ENCODE results near the gene RFX2. TPM values are rescaled to one million over a fixed set of nuclear protein-coding genes. Genes with fewer than 3 reads are reported as not detected.
A peak's percentile ranks its signal among the peaks of the same experiment; 100 is the strongest.
"Not testable (repeated sequence)": the region's sequence is repeated elsewhere in the genome, so short reads cannot be mapped to it uniquely, and the experiment has no call there.

Gene RFX2
- total RNA-seq, 1 donor from 2014 or later = 8.3 TPM

- intact Hi-C loops (cut with DNase I) = no loop called here
- no peak for DNase-seq
- ATAC-seq (ENCODE audit: poor library complexity) = no peak
Measured at GRCh38 chr19:6086068-6086788, 24.1 kb downstream of the RFX2 start.

GRCh38 chr19:6084821-6085220 lies 25.5 kb downstream of the RFX2 start:
- intact Hi-C loops (cut with DNase I) = no loop called here
- ATAC-seq (ENCODE audit: poor library complexity) = no peak
- DNase-seq = no peak

- no peak for DNase-seq
- intact Hi-C loops (cut with DNase I) = no loop called here
- no peak for ATAC-seq (ENCODE audit: poor library complexity)
Measured at GRCh38 chr19:6079107-6079506, 31.2 kb downstream of the RFX2 start.

DNA sequence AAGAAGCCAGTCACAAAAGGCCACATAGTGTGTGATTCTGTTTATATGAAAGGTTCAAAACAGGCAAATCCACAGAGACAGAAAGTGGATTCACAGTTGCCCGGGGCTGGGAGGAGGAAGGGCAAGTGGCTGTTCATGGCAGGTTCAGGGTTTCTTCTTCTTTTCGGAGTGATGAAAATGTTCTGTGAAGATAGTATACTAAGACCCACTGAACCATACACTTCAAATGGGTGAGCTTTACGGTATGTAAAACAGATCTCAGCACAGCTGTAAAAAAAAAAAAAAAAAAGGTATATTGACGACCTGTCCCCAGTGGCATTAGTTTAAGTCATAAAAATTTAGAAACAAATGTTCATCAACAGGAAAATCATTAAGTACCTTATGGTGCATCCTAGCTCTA lies 32.2 kb downstream of the RFX2 start:
- DNase-seq (no peak), ATAC-seq (ENCODE audit: poor library complexity) (no peak)
- intact Hi-C loops (cut with DNase I) = no loop called here

DNA sequence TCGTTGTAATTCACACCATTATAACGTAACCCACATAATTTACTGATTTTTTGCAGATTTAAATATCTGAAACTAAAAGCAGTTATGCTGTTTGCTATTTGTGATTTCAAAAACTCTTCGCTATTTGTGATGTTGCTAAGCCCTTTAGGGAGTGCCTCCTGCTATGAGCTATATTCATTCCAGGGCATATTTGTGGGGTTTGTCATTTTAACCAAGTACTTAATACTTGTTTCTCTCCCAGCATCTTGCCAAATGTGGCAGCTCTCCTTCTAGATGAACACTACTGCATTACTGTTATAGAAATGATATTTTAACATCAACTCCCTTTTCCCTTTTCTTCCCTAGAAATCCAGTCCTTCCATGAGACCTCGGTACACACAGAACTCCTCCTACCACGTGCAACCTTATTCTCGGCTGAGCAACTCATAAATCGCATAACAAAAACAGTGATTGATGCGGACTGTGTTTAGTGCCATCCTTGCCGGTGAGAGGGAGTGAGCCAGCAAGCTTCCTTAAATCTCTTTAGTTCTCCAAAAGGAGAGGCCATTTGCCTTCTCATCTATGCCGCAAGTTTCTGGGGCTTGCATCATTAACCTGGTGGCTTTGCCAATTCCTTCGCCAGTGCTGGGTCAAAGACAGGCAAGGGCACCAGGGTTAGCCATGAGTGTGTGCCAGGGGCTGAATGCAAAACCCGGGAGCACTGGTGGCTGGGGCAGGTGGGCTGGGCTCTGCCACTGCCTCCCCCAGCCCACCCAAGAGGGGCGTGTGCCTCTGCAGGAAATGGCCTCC lies 33.4 kb downstream of the RFX2 start:
- intact Hi-C loops (cut with DNase I) = no loop called here
- ATAC-seq (ENCODE audit: poor library complexity) = peak; percentile 47
- no peak for DNase-seq

GRCh38 chr19:6076291-6076665 lies 34.0 kb downstream of the RFX2 start:
- DNase-seq (no peak), ATAC-seq (ENCODE audit: poor library complexity) (no peak)
- intact Hi-C loops (cut with DNase I) = no loop called here

DNA sequence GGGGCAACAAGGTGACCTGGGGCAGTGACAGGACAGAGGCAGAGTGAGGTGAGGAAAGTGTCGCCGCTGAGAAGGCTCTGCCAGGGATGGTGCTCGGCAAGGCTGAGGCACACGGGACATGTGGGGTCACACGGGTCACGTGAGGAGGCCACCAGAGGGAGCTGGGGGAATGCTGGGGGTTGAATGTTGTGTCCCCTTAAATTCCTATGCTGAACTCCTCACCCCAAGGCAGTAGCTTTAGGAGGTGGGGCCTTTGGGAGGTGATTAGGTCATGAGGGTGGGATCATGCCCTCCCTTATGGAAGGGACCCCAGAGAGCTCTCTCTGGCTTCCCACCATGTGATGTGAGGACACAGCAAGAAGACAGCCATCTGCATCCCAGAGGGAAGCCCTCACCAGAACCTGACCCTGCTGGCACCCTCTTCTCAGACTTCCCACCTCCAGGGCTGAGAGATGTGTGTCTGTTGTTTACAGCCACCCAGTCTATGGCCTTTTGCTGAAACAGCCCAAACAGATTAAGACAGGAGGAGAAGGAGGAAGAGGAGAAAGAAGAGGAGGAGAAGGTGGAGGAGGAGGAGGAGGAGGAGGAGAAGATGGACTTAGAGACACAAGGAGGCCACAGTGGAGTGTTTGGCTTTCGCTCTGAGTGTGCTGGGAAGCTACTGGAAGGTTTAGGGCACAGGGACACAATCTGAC lies 35.4 kb downstream of the RFX2 start:
- intact Hi-C loops (cut with DNase I) = no loop called here
- ATAC-seq (ENCODE audit: poor library complexity) = no peak
- DNase-seq = no peak

GRCh38 chr19:6073858-6074708 lies 36.2 kb downstream of the RFX2 start:
- intact Hi-C loops (cut with DNase I) = no loop called here
- DNase-seq = no peak
- ATAC-seq (ENCODE audit: poor library complexity) = no peak

DNA sequence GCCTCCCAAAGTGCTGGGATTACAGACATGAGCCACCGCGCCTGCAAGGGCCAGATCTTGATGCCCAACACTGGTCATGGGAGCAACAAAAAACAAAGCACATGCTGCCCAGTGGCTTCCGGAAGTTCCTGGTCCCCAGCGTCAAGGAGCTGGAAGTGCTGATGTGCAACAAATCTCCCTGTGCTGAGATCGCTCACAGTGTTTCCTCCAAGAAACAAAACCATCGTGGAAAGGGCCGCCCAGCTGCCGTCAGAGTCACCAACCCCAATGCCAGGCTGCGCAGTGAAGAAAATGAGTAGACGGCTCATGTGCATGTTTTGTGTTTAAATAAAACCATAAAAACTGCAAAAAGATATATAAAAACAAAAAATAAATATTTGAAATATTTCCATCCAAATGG lies 37.1 kb downstream of the RFX2 start:
- ATAC-seq (ENCODE audit: poor library complexity); DNase-seq; intact Hi-C loops (cut with DNase I): not testable (repeated sequence)

DNA sequence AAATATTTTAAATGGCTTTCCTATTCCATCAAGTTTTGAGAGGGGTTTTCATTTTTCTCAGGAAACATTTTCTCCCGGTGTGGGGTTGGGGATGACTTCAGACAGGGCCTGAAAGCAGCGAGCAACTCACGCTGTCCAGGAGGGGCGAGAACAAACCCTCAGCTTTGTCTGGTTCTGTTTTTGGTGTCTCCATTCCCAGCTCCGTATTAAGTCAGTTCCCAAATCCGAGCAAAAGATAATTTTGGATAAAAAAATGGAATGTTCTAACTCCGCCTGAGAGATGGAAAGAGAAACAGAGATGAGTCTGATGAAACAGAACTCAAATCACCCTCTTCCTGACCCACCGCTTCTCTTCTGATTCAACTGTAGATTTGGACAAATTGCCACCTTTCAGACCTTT lies 38.4 kb downstream of the RFX2 start:
- intact Hi-C loops (cut with DNase I) = no loop called here
- ATAC-seq (ENCODE audit: poor library complexity) (no peak), DNase-seq (no peak)

GRCh38 chr19:6070720-6071485 lies 39.4 kb downstream of the RFX2 start:
- ATAC-seq (ENCODE audit: poor library complexity) (no peak), DNase-seq (no peak)
- intact Hi-C loops (cut with DNase I) = no loop called here

DNA sequence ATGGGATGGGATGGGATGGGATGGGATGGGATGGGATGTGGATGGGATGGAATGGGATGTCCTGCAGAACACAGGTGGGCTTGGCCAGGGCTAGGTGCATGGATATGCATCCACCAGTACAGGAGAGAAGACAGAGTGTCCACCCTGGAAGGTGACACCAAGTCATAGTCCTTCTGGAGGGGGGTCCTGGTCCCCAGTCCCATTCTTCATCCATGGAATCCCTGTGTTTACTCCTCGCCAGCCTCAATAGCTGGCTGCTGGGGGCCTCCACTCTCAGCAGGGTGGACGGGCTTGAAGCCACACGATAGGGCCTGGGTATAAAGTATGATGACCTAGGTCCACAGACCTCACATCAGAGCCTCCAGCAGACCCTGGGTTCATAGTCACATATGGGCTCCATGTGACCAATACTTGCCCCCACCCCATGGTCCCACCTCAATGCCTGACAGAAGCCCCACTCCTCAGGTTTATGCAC lies 40.1 kb downstream of the RFX2 start:
- intact Hi-C loops (cut with DNase I) = no loop called here
- DNase-seq (no peak), ATAC-seq (ENCODE audit: poor library complexity) (no peak)

- ATAC-seq (ENCODE audit: poor library complexity) (no peak), DNase-seq (no peak)
- intact Hi-C loops (cut with DNase I) = no loop called here
Measured at GRCh38 chr19:6069268-6069791, 41.0 kb downstream of the RFX2 start.

- ATAC-seq (ENCODE audit: poor library complexity) = no peak
- DNase-seq = no peak
- intact Hi-C loops (cut with DNase I) = no loop called here
Measured at GRCh38 chr19:6068711-6069110, 41.6 kb downstream of the RFX2 start.

DNA sequence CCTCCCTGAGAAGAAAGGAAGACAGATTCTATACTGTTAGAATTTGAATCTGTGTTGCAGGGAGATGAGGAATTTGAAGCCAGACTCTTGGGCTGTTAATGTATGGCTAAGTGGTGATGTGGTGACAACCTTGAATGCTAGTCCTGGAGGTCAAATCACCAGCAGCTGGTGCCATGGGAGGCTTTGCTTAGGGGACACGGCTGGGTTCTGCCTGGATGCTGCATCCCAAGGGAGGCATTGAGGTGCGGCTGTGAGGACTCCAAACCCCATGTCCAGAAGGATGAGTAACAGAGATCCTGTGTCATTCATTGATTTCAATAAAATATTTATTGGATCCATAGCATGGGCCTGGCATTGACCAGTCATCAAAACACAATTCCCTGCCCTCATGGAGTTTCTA lies 42.3 kb downstream of the RFX2 start:
- intact Hi-C loops (cut with DNase I) = no loop called here

DNA sequence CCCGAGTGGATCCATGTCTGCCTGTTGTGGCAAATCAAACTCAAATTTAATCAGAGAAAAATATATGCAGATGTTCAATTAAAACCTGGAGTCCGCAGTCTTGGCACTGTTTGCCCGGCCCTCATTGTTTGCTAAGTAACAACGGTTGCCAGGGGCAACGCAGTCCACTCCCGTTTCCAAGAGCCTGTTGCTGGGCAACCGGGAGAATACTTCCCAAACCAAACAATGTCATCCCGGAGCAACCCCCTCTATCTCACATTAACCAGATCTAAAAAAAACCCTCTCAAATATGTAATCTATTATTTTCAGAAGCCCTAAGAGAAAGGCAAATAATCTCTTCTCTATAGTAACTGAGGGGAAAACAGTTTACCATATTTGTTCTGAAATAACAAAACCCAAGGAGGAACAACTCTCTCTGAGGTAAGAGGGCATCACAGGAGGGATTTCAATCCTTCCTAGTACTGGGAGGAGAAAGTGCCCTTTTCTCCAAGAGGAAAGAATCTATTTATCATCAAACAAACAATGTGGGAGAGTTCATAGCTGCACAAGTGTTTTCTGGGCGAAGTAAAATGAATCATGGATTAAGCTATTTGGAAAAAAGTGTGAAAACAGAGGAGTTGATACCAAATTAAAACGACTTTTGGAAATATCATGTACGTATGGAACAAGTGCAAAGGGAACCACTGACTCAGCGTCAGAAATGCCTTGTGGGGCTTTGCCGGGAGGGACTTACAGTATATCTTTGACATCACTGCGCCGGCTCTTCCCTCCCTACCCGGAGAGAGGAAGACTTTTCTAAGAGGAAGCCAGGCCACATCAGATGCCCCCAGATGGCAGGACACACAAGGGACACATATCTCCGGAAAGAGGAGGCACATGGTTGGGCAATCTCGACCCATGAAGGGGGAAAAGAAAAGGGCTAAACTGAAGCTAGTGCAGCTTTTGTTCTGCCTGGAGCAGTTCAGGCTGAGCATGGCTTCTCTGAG lies 43.3 kb downstream of the RFX2 start:
- peak; percentile 97 for DNase-seq
- ATAC-seq (ENCODE audit: poor library complexity) = peak; percentile 88
- intact Hi-C loops (cut with DNase I) = no loop called here

More for the DNA sequence above, 42.3 kb downstream of the RFX2 start:
- DNase-seq (no peak), ATAC-seq (ENCODE audit: poor library complexity) (no peak)

Data from Right ventricle myocardium superior (tissue), 1 donor.